Measurements from ENCODE around the gene TBL1XR1.

DNA sequence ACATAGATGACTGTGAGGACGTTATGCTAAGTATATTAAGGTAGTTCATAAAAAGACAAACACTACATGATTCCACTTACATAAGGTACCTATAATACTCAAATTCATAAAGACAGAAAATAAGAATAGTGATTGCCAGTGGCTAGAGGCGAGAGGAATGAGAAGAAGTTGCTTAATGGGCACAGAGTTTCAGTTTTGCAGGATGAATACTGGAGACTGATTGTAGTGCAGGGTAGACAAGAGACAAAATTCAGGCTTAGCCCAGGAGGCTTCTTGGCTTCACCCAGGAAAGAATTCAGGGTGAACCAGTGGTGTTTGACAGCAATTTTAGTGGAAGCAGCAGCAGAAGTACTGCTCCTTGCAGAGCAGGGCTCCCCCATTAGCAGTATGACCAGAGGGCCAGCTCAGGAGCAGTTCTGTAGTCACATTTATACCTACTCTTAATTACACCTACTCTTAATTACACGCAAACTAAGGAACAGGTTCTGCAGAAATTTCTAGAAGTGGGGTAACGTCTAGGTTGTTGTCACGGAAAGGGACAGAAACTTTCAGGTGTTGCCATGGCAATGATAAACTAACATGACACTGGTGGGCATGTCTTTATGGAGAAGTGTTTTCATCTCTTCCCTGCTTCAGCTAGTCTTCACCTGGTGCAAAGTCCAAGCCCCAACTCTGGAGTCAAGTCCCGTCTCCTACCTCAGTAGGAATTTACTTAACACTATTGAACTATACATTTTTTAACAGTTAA is 55.2 kb downstream of the TBL1XR1 start:
- TF ChIP-seq, protein P1, sequence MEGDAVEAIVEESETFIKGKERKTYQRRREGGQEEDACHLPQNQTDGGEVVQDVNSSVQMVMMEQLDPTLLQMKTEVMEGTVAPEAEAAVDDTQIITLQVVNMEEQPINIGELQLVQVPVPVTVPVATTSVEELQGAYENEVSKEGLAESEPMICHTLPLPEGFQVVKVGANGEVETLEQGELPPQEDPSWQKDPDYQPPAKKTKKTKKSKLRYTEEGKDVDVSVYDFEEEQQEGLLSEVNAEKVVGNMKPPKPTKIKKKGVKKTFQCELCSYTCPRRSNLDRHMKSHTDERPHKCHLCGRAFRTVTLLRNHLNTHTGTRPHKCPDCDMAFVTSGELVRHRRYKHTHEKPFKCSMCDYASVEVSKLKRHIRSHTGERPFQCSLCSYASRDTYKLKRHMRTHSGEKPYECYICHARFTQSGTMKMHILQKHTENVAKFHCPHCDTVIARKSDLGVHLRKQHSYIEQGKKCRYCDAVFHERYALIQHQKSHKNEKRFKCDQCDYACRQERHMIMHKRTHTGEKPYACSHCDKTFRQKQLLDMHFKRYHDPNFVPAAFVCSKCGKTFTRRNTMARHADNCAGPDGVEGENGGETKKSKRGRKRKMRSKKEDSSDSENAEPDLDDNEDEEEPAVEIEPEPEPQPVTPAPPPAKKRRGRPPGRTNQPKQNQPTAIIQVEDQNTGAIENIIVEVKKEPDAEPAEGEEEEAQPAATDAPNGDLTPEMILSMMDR (IDR thresholded peaks at IDR 0.05; ENCODE audit: low read length), result no peak
- no peak for TF ChIP-seq EZH2 (IDR thresholded peaks at IDR 0.05; ENCODE audit: borderline replicate concordance, low read length)

Data from OCI-LY1 (cell line).